ENCODE data around the gene NCOR1.

Gene NCOR1

GRCh38 chr17:16104189-16104588 is 111.1 kb downstream of the NCOR1 start:
- H3K27me3 ChIP-seq (replicated peaks in 2 of 5; ENCODE audit: control insufficient read depth in 4 of 5, insufficient read depth in 5 of 5, low read length in 4 of 5) = no peaks in the 10 kb centered on the region
- H3K36me3 ChIP-seq (ENCODE audit: control insufficient read depth in 4 of 4, insufficient read depth in 4 of 4, low read length in 3 of 4) = peaks cover 21 to 52% (median 36%) of the 10 kb centered on the region in 4 experiments
- DNase-seq = no peak
- CTCF ChIA-PET = no interaction called here
- no peak overlapping the region for H3K4me3 ChIP-seq (ENCODE audit: control insufficient read depth in 1 of 7, extremely low read depth in 1 of 7, insufficient read depth in 4 of 7, low read depth in 2 of 7, low read length in 6 of 7)
- POLR2A ChIA-PET = no interaction called here
- H3K27ac ChIP-seq (ENCODE audit: insufficient read depth in 1 of 2, low read depth in 1 of 2, low read length in 2 of 2, poor library complexity in 1 of 2, severe bottlenecking in 2 of 2) = no peak overlapping the region
- no peaks in the 10 kb centered on the region for H3K4me1 ChIP-seq (ENCODE audit: control extremely low read depth in 1 of 4, control insufficient read depth in 4 of 4, insufficient read depth in 4 of 4, low read length in 3 of 4)
- no peaks in the 10 kb centered on the region for H3K9me3 ChIP-seq (ENCODE audit: control extremely low read depth in 1 of 5, control insufficient read depth in 4 of 5, insufficient read depth in 2 of 5, low read depth in 1 of 5, low read length in 4 of 5)
- WGBS (ENCODE audit: insufficient coverage) = 94% methylated on average over 2 of the region's 4 CpGs

GRCh38 chr17:16101440-16101839 is 113.9 kb downstream of the NCOR1 start:
- DNase-seq = no peak
- Histone ChIP-seq H3K4me1 (ENCODE audit: control extremely low read depth in 1 of 4, control insufficient read depth in 4 of 4, insufficient read depth in 4 of 4, low read length in 3 of 4) (no peaks in the 10 kb centered on the region), H3K27ac (ENCODE audit: insufficient read depth in 1 of 2, low read depth in 1 of 2, low read length in 2 of 2, poor library complexity in 1 of 2, severe bottlenecking in 2 of 2) (no peak overlapping the region), H3K4me3 (ENCODE audit: control insufficient read depth in 1 of 7, extremely low read depth in 1 of 7, insufficient read depth in 4 of 7, low read depth in 2 of 7, low read length in 6 of 7) (no peak overlapping the region), H3K27me3 (replicated peaks in 2 of 5; ENCODE audit: control insufficient read depth in 4 of 5, insufficient read depth in 5 of 5, low read length in 4 of 5) (no peaks in the 10 kb centered on the region), H3K36me3 (ENCODE audit: control insufficient read depth in 4 of 4, insufficient read depth in 4 of 4, low read length in 3 of 4) (peaks cover 29 to 64% (median 47%) of the 10 kb centered on the region in 4 experiments), H3K9me3 (ENCODE audit: control extremely low read depth in 1 of 5, control insufficient read depth in 4 of 5, insufficient read depth in 2 of 5, low read depth in 1 of 5, low read length in 4 of 5) (no peaks in the 10 kb centered on the region)
- ChIA-PET CTCF (no interaction called here), POLR2A (no interaction called here)
- WGBS (ENCODE audit: insufficient coverage) = 92% methylated on average over 4 of the region's 6 CpGs

- WGBS (ENCODE audit: insufficient coverage) = 100% methylated on average over 6 of the region's 8 CpGs
- CTCF ChIA-PET = no interaction called here
- no peaks in the 10 kb centered on the region for H3K27me3 ChIP-seq (replicated peaks in 2 of 5; ENCODE audit: control insufficient read depth in 4 of 5, insufficient read depth in 5 of 5, low read length in 4 of 5)
- H3K4me3 ChIP-seq (ENCODE audit: control insufficient read depth in 1 of 7, extremely low read depth in 1 of 7, insufficient read depth in 4 of 7, low read depth in 2 of 7, low read length in 6 of 7) = no peak overlapping the region
- H3K27ac ChIP-seq (ENCODE audit: insufficient read depth in 1 of 2, low read depth in 1 of 2, low read length in 2 of 2, poor library complexity in 1 of 2, severe bottlenecking in 2 of 2) = no peak overlapping the region
- no peaks in the 10 kb centered on the region for H3K9me3 ChIP-seq (ENCODE audit: control extremely low read depth in 1 of 5, control insufficient read depth in 4 of 5, insufficient read depth in 2 of 5, low read depth in 1 of 5, low read length in 4 of 5)
- POLR2A ChIA-PET = no interaction called here
- H3K36me3 ChIP-seq (ENCODE audit: control insufficient read depth in 4 of 4, insufficient read depth in 4 of 4, low read length in 3 of 4) = peaks cover 26 to 66% (median 47%) of the 10 kb centered on the region in 4 experiments
- DNase-seq = peak in 2 of 3 donors; percentile 12 to 26
- no peaks in the 10 kb centered on the region for H3K4me1 ChIP-seq (ENCODE audit: control extremely low read depth in 1 of 4, control insufficient read depth in 4 of 4, insufficient read depth in 4 of 4, low read length in 3 of 4)
These were observed 114.5 kb downstream of the NCOR1 start for GRCh38 chr17:16100737-16101400.

- WGBS (ENCODE audit: insufficient coverage) = no CpG with 5 or more reads among the region's 4 CpGs
- no peak overlapping the region for H3K4me3 ChIP-seq (ENCODE audit: control insufficient read depth in 1 of 7, extremely low read depth in 1 of 7, insufficient read depth in 4 of 7, low read depth in 2 of 7, low read length in 6 of 7)
- H3K36me3 ChIP-seq (ENCODE audit: control insufficient read depth in 4 of 4, insufficient read depth in 4 of 4, low read length in 3 of 4) = peaks cover 18 to 46% (median 22%) of the 10 kb centered on the region in 4 experiments
- CTCF ChIA-PET = no interaction called here
- H3K27ac ChIP-seq (ENCODE audit: insufficient read depth in 1 of 2, low read depth in 1 of 2, low read length in 2 of 2, poor library complexity in 1 of 2, severe bottlenecking in 2 of 2) = no peak overlapping the region
- H3K27me3 ChIP-seq (replicated peaks in 2 of 5; ENCODE audit: control insufficient read depth in 4 of 5, insufficient read depth in 5 of 5, low read length in 4 of 5) = no peaks in the 10 kb centered on the region
- DNase-seq = no peak
- H3K4me1 ChIP-seq (ENCODE audit: control extremely low read depth in 1 of 4, control insufficient read depth in 4 of 4, insufficient read depth in 4 of 4, low read length in 3 of 4) = no peaks in the 10 kb centered on the region
- POLR2A ChIA-PET = no interaction called here
- H3K9me3 ChIP-seq (ENCODE audit: control extremely low read depth in 1 of 5, control insufficient read depth in 4 of 5, insufficient read depth in 2 of 5, low read depth in 1 of 5, low read length in 4 of 5) = no peaks in the 10 kb centered on the region
These were observed 123.6 kb downstream of the NCOR1 start for GRCh38 chr17:16091773-16092172.

GRCh38 chr17:16086957-16087356 is 128.4 kb downstream of the NCOR1 start:
- Histone ChIP-seq H3K4me3 (ENCODE audit: control insufficient read depth in 1 of 7, extremely low read depth in 1 of 7, insufficient read depth in 4 of 7, low read depth in 2 of 7, low read length in 6 of 7) (no peak overlapping the region), H3K27me3 (replicated peaks in 2 of 5; ENCODE audit: control insufficient read depth in 4 of 5, insufficient read depth in 5 of 5, low read length in 4 of 5) (no peaks in the 10 kb centered on the region), H3K27ac (ENCODE audit: insufficient read depth in 1 of 2, low read depth in 1 of 2, low read length in 2 of 2, poor library complexity in 1 of 2, severe bottlenecking in 2 of 2) (no peak overlapping the region), H3K9me3 (ENCODE audit: control extremely low read depth in 1 of 5, control insufficient read depth in 4 of 5, insufficient read depth in 2 of 5, low read depth in 1 of 5, low read length in 4 of 5) (peaks cover 0 to 2% (median 0%) of the 10 kb centered on the region in 5 experiments), H3K4me1 (ENCODE audit: control extremely low read depth in 1 of 4, control insufficient read depth in 4 of 4, insufficient read depth in 4 of 4, low read length in 3 of 4) (no peaks in the 10 kb centered on the region), H3K36me3 (ENCODE audit: control insufficient read depth in 4 of 4, insufficient read depth in 4 of 4, low read length in 3 of 4) (peaks cover 19 to 49% (median 39%) of the 10 kb centered on the region in 4 experiments)
- 99% methylated on average over 7 of the region's 10 CpGs for WGBS (ENCODE audit: insufficient coverage)
- no peak for DNase-seq
- POLR2A ChIA-PET = no interaction called here
- CTCF ChIA-PET = no interaction called here

- WGBS (ENCODE audit: insufficient coverage) = 100% methylated on average over 1 of the region's 1 CpG
- CTCF ChIA-PET = no interaction called here
- no peak for DNase-seq
- no peak overlapping the region for H3K4me3 ChIP-seq (ENCODE audit: control insufficient read depth in 1 of 7, extremely low read depth in 1 of 7, insufficient read depth in 4 of 7, low read depth in 2 of 7, low read length in 6 of 7)
- H3K36me3 ChIP-seq (ENCODE audit: control insufficient read depth in 4 of 4, insufficient read depth in 4 of 4, low read length in 3 of 4) = peaks cover 19 to 46% (median 41%) of the 10 kb centered on the region in 4 experiments
- no peaks in the 10 kb centered on the region for H3K4me1 ChIP-seq (ENCODE audit: control extremely low read depth in 1 of 4, control insufficient read depth in 4 of 4, insufficient read depth in 4 of 4, low read length in 3 of 4)
- H3K27ac ChIP-seq (ENCODE audit: insufficient read depth in 1 of 2, low read depth in 1 of 2, low read length in 2 of 2, poor library complexity in 1 of 2, severe bottlenecking in 2 of 2) = no peak overlapping the region
- peaks cover 0 to 2% (median 0%) of the 10 kb centered on the region in 5 experiments for H3K9me3 ChIP-seq (ENCODE audit: control extremely low read depth in 1 of 5, control insufficient read depth in 4 of 5, insufficient read depth in 2 of 5, low read depth in 1 of 5, low read length in 4 of 5)
- POLR2A ChIA-PET = no interaction called here
- no peaks in the 10 kb centered on the region for H3K27me3 ChIP-seq (replicated peaks in 2 of 5; ENCODE audit: control insufficient read depth in 4 of 5, insufficient read depth in 5 of 5, low read length in 4 of 5)
These were observed 130.2 kb downstream of the NCOR1 start for GRCh38 chr17:16085066-16085699.

GRCh38 chr17:16083223-16083622 is 132.1 kb downstream of the NCOR1 start:
- Histone ChIP-seq H3K9me3 (ENCODE audit: control extremely low read depth in 1 of 5, control insufficient read depth in 4 of 5, insufficient read depth in 2 of 5, low read depth in 1 of 5, low read length in 4 of 5) (peaks cover 0 to 2% (median 0%) of the 10 kb centered on the region in 5 experiments), H3K4me1 (ENCODE audit: control extremely low read depth in 1 of 4, control insufficient read depth in 4 of 4, insufficient read depth in 4 of 4, low read length in 3 of 4) (no peaks in the 10 kb centered on the region), H3K4me3 (ENCODE audit: control insufficient read depth in 1 of 7, extremely low read depth in 1 of 7, insufficient read depth in 4 of 7, low read depth in 2 of 7, low read length in 6 of 7) (no peak overlapping the region), H3K27ac (ENCODE audit: insufficient read depth in 1 of 2, low read depth in 1 of 2, low read length in 2 of 2, poor library complexity in 1 of 2, severe bottlenecking in 2 of 2) (no peak overlapping the region), H3K36me3 (ENCODE audit: control insufficient read depth in 4 of 4, insufficient read depth in 4 of 4, low read length in 3 of 4) (peaks cover 32 to 61% (median 55%) of the 10 kb centered on the region in 4 experiments), H3K27me3 (replicated peaks in 2 of 5; ENCODE audit: control insufficient read depth in 4 of 5, insufficient read depth in 5 of 5, low read length in 4 of 5) (no peaks in the 10 kb centered on the region)
- DNase-seq = no peak
- CTCF ChIA-PET = interaction anchor here (0.7 to 2.8 kb wide), 2 partner anchors 11 to 189 kb away, joined by 4 to 10 read pairs; no protein-coding TSS in a partner anchor
- POLR2A ChIA-PET = no interaction called here
- no CpG with 5 or more reads among the region's 3 CpGs for WGBS (ENCODE audit: insufficient coverage)

Data from common myeloid progenitor, CD34-positive (primary cell).